Non-pigmented ciliary epithelial cell (primary cell): ENCODE results near the gene CDS2.
A peak's percentile ranks its signal among the peaks of the same experiment; 100 is the strongest.

Experiments
- DNase-seq: peaks from one replicate; pipeline ENCODE4 v3.0.0-alpha.2; 2010; ENCODE audit warnings: low read depth

The CDS2 gene

DNA sequence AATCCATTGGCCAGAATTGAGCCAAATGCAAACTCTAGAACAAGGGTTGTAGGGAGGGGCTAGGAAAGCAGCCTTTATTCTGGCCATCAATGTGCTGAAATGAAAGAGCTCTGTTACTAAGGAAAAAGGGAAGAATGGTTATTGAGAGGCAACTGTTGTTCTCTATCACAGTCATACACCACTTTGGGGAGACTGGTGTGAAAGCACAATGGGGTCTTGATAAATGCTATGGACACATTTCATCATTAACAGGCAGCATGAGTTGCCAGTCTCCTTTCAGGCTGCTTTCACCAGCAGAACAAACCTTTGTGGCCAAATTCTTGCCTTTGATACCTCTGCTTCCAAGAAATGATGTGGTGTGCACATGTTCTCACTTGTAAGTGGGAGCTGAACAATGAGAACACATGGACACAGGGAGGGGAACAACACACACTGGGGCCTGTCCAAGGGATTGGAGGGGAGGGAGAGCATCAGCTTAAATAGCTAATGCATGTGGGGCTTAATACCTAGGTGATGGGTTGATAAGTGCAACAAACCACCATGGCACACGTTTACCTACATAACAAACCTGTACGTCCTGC lies 86.2 kb downstream of the CDS2 start:
- no peak for DNase-seq

DNA sequence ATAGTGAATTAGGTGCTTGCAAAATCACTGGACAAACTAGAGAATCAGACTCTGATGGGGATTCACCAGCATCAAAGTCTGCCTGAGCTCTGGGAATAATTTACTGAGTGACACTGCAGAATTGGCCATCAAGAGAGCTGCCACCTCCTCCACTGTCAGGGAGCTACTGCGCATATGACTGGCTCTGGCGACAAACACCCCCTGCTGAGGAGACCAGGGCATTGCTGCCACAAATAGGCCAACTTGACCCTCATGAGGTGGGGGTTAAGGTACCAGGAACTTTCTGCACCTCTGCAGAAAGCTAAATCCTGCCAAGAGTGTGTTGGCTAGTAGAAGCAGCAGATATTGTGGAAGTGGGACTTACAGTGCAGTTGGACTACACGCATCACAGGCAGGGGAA lies 88.0 kb downstream of the CDS2 start:
- DNase-seq = no peak

DNA sequence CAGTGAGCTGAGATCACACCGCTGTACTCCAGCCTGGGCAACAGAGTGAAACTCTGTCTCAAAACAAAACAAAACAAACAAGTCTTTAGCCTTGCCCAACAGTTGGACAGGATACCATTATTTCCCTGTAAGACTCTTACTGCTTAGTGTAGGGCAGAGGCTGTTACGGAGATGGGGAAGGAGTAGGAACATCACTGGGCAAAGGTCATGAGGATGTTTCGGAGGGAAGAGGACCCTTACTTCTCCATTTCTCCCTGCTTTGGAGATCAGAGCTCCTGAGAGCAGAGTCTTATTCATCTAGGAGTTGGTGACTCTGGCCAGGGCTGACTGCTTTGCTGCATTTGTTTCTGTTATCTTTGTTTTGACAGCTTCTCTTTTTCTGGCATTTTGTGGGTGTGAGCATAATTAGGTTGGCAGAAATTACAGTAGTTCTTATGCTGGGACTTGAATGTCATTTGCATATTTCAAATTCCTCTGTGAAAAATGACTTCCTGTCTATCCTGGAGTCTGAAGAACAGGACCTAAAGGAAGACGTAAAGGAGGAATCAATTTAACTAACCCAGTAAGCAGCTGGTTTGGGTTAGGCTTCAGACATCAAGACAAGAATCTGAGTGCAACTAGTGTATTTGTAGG lies 89.0 kb downstream of the CDS2 start:
- DNase-seq = no peak

DNA sequence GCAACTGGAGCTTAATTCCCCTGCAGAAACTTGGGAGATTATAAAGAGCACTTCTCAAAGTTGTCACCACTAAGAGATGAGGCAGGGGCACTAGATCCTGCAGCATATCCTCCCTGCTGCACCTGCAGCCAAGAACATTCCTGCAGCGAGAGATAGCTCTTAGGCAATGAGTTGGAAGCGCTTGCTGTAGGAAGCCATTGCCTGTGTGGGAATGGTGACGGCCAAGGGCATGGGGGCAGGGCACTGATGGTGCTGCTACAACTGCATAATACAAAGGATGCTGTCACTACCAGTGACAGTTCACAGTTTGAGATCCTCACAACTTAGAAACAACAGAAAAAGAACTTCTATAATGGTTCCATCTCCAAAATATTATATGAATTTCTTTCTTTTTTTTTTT lies 89.9 kb downstream of the CDS2 start:
- DNase-seq = no peak

DNA sequence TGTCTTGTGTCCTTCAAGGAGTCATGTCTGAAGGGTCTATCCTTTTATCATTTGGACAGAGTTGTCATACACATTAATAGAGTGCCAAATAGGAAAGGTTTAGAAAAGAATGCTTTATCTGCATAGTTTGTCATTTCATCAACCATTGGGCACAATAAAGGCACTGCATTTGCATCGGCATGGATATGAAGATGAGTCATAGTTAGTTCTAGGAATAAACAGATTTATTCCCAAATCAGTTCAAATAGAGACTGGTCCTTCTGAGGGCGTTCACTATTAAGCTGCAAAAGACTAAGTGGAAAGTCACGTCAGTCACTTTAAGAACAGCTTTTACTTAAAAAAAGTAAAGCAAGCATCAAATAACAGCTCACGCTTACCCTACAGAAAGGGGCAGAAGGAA lies 90.8 kb downstream of the CDS2 start:
- no peak for DNase-seq

DNA sequence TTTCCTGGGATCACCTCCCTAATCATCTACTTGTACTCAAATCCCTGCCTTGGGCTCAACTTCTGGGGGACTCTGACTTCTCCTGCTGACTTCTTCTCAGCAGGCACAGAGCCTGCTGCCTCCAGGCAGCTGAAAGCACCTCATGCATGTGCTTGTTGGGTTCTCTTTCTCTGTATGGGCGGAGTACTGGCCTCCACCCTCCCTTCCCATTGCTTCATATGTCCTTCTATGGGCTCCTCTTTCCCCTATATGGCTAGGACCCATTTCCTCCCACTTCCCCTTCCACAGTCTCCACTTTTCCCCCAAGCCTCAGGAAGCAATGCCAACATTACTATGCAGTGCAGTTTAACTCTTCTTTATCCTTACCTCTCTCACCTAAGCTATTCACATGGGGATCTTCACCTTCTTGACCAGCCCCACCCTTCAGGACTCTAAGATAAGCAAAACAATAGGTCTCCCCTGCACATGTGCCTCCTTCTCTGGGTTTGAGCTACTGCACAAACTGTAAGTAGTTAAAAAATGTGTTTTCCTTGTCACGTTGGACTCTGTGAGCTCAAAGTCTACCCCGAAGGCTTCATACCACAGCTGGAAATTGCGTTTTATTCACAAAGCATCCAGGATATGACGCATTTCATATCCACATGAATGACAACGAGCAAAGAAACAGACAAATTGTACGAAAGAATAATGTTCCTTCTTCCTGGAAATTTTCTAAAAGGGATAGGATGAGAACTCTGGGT lies 93.7 kb downstream of the CDS2 start:
- no peak for DNase-seq

DNA sequence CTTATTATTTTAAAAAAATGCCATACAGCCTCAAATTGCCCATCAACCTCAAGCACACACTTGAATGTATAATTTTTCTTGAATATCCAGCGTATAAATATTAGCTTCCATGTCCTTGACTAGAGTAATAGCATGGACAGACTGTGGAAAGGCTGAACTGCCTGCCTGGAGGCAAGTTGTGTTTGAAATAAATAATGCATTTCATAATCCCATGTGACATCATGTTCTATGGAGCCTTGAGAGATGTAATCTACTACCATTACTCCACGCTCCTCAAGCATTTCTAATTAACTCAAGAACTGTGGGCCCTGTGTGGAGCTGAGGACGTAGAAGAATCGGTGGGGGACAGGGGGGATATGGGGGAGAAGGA lies 94.2 kb downstream of the CDS2 start:
- no peak for DNase-seq

DNA sequence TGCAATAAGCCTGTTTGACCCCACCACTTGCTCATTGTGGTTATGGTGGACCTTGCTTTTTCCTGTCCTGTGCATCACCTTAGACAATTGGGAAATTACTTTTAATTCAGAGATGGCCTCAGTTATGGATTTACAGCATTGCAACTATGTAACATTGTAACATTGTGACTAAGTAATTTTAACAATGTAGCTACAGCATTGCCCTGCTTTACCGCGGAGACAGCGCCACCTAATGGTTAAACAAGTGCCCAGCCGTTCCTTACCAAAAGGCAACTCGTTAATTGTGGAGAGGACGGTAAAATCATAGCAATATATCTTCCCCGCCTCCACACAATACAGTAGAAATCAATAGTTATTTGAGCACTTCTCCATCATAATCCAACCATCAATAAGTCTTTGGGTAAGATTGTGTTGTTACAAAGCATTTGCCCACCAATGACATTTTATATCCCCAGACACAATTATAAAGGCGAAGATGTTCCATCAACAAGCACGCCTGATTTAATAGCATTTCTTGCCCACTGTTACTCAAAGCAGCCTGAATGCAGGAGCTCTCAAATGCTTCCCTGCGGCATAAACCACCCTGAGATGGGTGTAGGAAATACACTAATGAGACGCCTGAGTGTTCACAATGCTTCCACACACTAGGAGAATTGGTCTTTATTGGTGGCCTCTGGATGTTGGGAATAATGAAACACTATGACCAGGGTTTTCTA lies 96.3 kb downstream of the CDS2 start:
- DNase-seq = peak; percentile 17

DNA sequence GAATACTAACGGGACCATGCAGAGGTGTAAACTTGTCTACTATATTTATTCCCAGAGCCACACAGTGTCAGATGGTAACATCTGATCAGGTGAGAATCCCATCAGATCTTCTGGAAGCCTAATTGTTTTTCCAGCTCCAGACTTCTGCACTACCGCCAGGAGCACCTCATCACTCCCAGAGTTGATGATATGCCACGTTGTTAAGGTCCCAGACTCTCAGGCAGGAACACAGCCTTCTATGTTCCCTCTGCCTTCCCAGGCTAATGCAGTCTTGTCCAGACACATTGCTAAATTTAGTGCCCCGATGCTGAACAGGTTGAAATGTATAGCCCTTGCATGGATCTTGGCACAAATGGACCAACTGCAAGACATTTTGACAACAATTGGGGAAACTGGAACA lies 103.7 kb downstream of the CDS2 start:
- DNase-seq = no peak

DNA sequence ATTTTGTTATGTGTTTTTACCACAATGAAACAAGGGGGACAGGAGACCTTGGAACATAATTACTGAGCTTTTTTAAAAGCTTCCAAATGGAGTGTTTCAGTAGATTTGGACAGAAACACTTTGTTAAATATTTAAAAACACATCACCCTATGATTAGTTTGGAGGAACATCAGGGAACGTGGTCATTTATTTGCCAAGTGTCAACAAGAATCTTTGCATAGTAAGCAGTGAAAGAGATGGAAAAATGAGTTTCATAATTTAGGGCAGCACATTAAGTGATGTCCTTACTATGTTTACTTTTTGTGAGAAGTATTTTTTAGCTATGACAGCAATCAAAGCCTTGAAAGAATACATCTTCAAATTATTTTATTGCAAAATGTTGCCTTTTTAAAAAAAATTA lies 107.3 kb downstream of the CDS2 start:
- no peak for DNase-seq

DNA sequence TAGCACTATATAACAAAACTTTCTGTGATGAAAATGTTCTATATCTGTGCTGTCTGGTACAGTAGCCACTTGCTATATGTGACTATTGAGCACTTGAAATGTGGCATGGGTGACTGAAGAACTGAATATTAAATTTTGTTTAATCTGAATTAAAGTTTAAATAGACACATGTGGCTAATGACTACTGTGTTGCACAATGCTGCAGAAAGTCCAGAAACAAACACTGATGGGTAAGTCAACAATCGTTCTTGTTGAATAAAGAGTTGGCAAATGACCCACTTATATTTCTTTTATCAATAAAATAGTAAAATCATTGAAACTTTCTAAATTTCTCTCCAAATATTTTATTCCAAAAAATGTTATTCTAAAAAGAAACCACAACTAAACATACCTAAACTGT lies 108.2 kb downstream of the CDS2 start:
- no peak for DNase-seq
